ENCODE results near the gene SLC34A3.
A peak's percentile ranks its signal among the peaks of the same experiment; 100 is the strongest.

Gene SLC34A3

GRCh38 chr9:137262909-137263285, 32.2 kb downstream of the SLC34A3 start:
- DNase-seq: no peak

DNA sequence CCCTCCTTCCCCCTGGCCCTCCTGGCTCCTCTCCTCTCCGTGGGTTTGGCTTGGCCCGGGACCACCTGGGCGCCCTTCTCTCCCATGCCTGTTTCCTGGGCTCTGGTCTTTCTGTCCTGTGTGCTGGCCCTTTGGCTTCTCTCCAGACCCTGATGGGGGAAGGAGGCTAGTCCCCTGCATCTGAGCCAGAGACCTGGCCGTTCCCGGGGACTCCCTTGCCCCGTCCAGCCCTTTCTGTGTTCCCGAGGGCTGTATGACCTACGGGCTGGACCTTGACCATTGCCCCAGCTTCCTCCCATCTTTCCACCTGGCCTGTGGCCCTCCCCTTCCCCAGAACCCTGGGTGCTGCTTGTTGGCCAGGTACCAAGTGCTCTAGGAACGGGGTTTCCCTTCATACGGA, 32.8 kb downstream of the SLC34A3 start:
- DNase-seq: no peak

DNA sequence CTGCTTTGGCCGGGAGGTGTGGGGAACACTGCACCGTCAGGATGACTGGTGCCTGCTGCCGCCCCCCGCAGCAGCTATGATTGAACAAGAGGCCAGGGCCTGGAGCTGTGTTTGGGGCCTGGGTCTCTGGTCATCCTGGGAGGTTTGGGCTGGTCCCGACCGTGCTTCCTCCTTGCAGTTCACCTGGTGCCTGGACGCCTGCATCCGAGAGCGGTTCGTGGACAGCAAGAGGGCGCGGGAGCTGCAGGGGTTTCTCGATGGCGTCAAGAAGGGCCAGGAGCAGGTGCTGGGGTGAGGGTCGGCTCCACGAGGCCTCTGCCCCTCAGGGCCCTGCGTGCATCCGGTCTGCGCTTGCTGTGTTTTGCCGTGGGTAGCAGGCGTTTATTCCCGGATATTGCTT, 33.4 kb downstream of the SLC34A3 start:
- DNase-seq: no peak

DNA sequence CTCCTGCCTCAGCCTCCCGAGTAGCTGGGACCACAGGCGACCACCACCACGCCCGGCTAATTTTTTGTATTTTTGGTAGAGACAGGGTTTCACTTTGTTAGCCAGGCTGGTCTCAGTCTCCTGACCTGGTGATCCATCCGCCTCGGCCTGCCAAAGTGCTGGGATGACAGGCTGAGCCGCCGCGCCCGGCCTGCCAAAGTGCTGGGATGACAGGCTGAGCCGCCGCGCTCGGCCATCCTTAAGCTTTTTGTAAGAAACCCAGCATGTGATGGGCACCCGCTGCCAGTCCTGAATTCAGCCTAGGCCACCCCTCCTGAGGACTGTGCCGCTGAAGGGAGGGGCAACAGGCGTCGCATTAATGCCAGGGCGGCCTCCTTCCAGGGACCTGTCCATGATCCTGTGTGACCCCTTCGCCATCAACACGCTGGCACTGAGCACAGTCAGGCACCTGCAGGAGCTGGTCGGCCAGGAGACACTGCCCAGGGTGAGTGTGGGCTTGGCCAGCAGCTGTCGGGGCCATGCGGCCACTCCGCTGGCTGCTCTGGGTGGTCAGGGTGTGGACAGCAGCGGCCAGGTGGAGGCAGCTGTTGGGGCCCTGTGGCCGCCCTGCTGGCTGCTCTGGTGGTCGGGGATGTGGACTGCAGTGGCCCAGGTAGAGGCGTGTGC, 34.9 kb downstream of the SLC34A3 start:
- DNase-seq: no peak

GRCh38 chr9:137266162-137266527, 35.4 kb downstream of the SLC34A3 start:
- DNase-seq: no peak

- DNase-seq: no peak
Measured at GRCh38 chr9:137266585-137267453, 36.1 kb downstream of the SLC34A3 start.

- DNase-seq: no peak
Measured at GRCh38 chr9:137267933-137268355, 37.2 kb downstream of the SLC34A3 start.

GRCh38 chr9:137268538-137269201, 38.0 kb downstream of the SLC34A3 start:
- no peak for DNase-seq

- peak; percentile 80 for DNase-seq
Measured at GRCh38 chr9:137269231-137269772, 38.6 kb downstream of the SLC34A3 start.

GRCh38 chr9:137270929-137271695, 40.4 kb downstream of the SLC34A3 start:
- no peak for DNase-seq

GRCh38 chr9:137271696-137272076, 41.0 kb downstream of the SLC34A3 start:
- no peak for DNase-seq

DNA sequence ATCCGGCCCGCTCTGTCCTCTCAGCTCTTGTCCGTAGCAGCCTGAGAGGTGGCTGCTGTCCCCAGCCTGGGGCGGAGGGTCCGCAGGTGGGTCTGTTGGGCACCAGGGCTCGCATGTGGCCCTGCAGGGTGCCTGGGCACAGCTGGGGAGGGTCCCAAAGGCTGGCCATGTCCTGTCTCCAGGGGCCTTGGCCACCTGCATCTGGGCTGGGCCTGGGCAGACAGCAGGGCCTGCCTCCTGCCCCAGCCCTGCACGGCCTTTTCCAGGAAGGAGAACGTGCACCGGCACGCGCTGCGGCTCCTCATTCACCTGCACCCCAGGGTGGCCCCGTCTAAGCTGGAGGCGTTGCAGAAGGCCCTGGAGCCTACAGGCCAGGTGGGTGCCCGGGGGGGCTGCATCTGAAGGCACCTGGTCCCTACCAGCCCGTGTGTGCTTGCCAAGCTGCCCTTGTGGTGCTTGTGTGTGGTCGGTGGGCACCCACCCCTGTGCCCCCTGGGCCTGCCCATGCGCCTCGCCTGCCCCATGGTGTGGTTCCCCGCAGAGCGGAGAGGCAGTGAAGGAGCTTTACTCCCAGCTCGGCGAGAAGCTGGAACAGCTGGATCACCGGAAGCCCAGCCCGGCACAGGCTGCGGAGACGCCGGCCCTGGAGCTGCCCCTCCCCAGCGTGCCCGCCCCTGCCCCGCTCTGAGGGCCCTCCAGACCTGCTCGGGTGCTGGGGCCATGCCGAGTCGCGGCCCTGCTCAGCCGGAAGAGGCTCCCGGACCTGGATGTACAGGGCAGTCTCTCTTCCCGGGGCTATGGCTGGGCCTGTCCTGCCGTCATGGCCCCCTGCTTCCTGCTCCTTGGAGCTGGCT, 41.8 kb downstream of the SLC34A3 start:
- DNase-seq: peak; percentile 85

DNA sequence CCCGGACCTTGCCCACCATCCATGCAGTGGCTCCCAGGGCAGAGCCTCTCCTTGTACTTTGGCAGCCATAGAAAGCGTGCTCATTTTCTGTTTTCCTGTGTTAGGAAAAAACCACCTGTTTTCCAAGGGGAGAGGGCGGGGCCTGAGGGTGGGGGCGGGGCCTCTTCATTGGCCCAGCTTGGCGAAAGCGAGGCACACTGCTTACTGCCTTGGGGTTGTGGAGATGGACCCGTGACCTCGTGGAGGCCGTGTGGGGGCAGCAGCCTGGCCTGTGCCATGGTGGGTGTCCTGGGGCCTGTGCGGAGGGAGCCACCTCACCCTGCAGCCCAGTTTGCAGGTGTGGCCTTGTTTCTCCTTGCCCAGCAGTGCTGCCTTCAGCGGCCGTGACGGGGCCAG, 42.4 kb downstream of the SLC34A3 start:
- DNase-seq: peak; percentile 91

DNA sequence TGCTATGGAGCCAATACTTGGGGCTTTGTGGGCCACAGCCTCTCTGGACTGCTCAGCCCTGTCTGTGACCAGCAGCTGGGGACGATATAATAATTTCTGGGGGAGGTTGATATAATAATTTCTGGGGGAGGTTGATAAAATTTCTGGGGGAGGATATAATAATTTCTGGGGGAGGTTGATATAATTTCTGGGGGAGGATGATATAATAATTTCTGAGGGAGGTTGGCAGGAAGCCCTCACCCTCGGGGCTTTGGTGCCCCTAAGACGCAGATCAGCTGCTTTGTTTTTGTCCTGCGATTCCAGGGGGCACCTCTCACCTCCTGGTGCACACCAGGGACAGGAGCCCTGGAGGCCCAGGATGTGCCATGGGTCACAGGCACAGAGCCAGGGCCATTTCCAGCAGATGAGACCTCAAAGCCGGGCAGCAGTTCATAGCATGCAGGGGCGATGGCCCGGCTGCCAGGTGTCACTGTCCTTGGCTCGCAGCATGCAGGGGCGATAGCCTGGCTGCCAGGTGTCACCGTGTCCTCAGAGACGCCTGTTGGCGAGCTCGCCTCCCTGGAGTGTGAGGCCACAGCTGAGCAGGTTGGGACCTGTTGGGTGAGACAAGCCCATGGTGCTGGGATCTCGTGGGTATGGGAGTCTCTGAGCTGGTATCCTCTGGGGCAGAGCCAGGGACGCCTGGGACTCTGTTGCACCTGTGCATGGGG, 43.1 kb downstream of the SLC34A3 start:
- peak; percentile 93 for DNase-seq

DNA sequence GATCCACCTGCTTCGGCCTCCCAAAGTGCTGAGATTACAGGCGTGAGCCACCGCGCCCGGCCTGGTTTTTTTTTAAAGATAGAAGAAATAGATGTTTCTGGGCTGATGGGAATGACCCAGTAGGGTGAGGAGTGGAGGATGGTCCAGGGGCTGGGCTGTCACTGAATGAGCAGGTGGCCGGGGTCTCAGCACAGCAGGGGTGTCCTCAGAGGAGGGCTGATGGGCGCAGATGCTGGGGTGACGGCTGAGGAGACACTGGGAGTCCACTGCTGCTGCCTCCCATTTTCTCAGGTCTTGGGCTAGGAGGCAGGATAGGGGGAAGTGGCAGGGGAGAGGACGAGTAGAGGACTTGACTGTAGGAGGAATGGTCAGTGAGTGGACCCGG, 44.5 kb downstream of the SLC34A3 start:
- no peak for DNase-seq

- no peak for DNase-seq
Measured at GRCh38 chr9:137275588-137276472, 45.1 kb downstream of the SLC34A3 start.

- DNase-seq: no peak
Measured at GRCh38 chr9:137276473-137277328, 46.0 kb downstream of the SLC34A3 start.

GRCh38 chr9:137277329-137278041, 46.8 kb downstream of the SLC34A3 start, which contains the start of gene TOR4A:
TSS of gene TOR4A (plus strand) at chr9:137277726. CDS start at chr9:137278690, 964 bp downstream.
- DNase-seq: no peak

Measured in DMS53 (cell line).